WI38 (cell line): Measurements from ENCODE around the gene RALGPS2.

Source experiments
- H3K4me3 ChIP-seq: 2 replicates; pipeline ENCODE4 v1.5.1; 2011; ENCODE audit warnings: low read depth, mild to moderate bottlenecking, control low read depth, low read length
- TF ChIP-seq, protein P1 (sequence below): IDR thresholded peaks from 2 replicates; pipeline ENCODE4 v1.5.1; 2012; ENCODE audit warnings: low read depth, mild to moderate bottlenecking, control low read depth, low read length

Gene RALGPS2

GRCh38 chr1:178870944-178871343 lies 145.9 kb downstream of the RALGPS2 start, which contains the start of gene ANGPTL1:
ANGPTL1 (minus strand) TSS chr1:178871077; CDS start chr1:178865776, 5,301 bp downstream.
- TF ChIP-seq, protein P1, sequence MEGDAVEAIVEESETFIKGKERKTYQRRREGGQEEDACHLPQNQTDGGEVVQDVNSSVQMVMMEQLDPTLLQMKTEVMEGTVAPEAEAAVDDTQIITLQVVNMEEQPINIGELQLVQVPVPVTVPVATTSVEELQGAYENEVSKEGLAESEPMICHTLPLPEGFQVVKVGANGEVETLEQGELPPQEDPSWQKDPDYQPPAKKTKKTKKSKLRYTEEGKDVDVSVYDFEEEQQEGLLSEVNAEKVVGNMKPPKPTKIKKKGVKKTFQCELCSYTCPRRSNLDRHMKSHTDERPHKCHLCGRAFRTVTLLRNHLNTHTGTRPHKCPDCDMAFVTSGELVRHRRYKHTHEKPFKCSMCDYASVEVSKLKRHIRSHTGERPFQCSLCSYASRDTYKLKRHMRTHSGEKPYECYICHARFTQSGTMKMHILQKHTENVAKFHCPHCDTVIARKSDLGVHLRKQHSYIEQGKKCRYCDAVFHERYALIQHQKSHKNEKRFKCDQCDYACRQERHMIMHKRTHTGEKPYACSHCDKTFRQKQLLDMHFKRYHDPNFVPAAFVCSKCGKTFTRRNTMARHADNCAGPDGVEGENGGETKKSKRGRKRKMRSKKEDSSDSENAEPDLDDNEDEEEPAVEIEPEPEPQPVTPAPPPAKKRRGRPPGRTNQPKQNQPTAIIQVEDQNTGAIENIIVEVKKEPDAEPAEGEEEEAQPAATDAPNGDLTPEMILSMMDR, result no peak
- no peak within 1 kb of the TSS for H3K4me3 ChIP-seq

DNA sequence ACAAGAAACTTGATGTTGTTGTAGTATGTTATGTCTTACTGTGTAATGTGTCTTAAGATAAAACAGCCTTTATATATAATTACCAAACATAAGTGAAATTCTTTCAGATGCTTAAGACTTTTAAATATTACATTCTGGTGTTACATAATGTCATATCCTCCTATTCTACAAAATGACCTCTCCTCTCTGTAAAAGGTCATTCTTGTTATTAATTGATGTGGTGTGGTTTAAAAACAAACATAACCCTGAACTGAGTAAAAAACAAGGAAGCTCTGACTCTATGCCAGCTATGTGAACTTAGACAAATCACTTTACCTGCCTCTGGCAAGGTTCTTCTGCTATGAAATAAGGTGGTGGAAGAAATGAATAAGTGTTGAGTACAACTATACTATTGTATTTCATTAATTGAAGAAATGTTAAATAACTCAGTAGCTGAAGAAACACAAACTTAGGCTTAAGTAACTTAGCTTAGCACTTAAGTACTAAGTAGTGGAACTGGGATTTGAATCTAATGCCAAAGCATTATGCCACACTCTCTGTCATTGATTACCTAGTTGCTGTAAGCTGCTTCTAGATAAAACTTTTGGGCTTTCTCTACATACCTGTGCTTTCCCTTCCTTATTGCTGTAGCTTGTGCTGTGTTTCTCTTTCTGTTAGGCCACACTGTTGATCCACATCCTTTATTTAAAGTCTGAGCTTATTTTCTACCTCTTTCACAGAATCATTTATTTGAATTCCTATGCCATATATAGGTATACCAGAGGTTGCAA lies 146.7 kb downstream of the RALGPS2 start:
- TF ChIP-seq, protein P1, result no peak
- no peak overlapping the region for H3K4me3 ChIP-seq

DNA sequence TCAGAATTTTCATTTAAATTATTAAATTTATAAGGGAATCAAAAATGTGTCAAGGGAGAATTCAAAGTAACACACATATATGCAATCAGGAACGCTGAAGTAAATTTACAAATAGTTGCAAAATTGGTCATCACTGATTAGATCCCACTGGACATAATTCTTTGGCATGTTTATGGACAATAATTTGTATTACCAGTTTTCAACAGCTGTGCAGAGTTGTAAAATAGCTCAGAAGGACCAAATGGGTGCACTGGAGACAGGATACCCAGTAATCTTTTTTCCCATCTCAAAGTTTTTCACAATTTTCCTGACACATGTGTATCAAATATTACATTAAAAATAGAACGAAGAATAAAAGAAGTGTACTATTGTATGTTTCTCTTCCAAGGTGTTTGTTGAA lies 149.9 kb downstream of the RALGPS2 start:
- TF ChIP-seq, protein P1, result no peak

GRCh38 chr1:178875936-178876335 lies 150.9 kb downstream of the RALGPS2 start:
- no peak overlapping the region for H3K4me3 ChIP-seq
- TF ChIP-seq, protein P1, result no peak

More for the DNA sequence above, 149.9 kb downstream of the RALGPS2 start:
- no peak overlapping the region for H3K4me3 ChIP-seq

DNA sequence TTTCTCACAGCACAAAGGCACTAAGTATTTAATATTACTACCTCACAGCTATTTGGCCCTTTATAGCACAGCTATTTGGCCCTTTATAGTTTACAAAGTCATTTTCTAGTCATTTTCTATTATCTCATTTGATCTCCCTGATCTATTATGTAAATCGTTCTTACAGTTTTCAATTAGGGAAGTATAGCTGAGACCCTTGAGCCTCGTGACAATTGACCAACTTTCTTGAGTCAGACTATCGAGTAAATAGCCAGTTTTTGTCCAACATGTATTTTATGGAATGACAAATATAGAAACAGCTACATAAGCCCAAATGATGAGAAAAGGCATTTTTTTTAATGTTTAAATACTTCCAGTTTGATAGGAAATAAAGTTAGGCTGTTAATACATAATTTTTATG lies 152.9 kb downstream of the RALGPS2 start:
- no peak overlapping the region for H3K4me3 ChIP-seq
- TF ChIP-seq, protein P1, result no peak

DNA sequence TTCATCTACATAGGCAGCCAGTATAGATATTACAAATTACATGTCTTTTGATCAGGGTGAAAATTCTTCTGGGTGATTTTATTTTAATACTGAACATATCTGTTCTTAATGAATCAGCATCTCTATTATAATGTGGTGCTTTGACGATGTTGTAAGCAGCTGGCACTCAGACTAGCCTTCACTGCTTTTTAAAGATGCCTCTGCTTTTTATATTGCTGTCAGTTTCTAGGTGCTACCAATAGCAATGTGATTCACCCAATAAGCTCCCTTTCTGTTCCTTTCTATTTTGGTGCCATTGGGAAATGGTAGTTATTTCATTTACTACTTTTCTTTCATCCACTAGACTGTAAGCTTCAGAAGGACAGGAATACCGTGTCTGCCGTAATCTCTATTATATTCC lies 156.9 kb downstream of the RALGPS2 start:
- TF ChIP-seq, protein P1, result no peak
- no peak overlapping the region for H3K4me3 ChIP-seq

GRCh38 chr1:178885869-178886268 lies 160.8 kb downstream of the RALGPS2 start:
- H3K4me3 ChIP-seq, result no peak overlapping the region
- TF ChIP-seq, protein P1, result no peak
